ENCODE results near the gene USP36.

DNA sequence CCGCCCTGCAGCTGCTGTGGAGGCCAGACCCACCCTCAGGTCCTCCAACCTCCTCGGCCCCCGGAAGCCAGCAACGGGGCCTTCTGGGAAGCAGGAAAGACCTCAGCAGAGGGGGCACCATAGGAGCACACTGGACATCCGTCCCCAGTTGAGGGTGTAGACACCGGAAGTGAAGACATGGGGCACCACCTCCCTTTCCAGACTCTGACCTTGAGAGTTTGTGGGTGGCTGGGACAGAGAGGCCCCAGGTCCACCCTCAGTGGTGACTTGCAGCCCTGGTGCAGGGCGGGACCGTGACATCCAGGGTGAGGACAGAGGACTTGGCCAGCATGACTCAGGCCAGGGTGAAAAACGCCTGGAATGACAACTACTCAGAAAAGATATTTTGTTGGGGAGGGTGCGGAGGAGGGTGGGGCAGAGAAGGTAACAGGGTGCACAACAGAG is 42.5 kb upstream of the USP36 start:
- no peak for TF ChIP-seq E2F5 (CRISPR knock-in tag; IDR thresholded peaks at IDR 0.05)
- TF ChIP-seq, protein P1, sequence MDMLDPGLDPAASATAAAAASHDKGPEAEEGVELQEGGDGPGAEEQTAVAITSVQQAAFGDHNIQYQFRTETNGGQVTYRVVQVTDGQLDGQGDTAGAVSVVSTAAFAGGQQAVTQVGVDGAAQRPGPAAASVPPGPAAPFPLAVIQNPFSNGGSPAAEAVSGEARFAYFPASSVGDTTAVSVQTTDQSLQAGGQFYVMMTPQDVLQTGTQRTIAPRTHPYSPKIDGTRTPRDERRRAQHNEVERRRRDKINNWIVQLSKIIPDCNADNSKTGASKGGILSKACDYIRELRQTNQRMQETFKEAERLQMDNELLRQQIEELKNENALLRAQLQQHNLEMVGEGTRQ (CRISPR knock-in tag; IDR thresholded peaks at IDR 0.05): no peak
- TF ChIP-seq TP53 (CRISPR knock-in tag; IDR thresholded peaks at IDR 0.05): no peak
- TF ChIP-seq AR (CRISPR knock-in tag; IDR thresholded peaks at IDR 0.05): no peak
- TF ChIP-seq ZBTB43 (CRISPR knock-in tag; IDR thresholded peaks at IDR 0.05): no peak
- TF ChIP-seq, protein P2, sequence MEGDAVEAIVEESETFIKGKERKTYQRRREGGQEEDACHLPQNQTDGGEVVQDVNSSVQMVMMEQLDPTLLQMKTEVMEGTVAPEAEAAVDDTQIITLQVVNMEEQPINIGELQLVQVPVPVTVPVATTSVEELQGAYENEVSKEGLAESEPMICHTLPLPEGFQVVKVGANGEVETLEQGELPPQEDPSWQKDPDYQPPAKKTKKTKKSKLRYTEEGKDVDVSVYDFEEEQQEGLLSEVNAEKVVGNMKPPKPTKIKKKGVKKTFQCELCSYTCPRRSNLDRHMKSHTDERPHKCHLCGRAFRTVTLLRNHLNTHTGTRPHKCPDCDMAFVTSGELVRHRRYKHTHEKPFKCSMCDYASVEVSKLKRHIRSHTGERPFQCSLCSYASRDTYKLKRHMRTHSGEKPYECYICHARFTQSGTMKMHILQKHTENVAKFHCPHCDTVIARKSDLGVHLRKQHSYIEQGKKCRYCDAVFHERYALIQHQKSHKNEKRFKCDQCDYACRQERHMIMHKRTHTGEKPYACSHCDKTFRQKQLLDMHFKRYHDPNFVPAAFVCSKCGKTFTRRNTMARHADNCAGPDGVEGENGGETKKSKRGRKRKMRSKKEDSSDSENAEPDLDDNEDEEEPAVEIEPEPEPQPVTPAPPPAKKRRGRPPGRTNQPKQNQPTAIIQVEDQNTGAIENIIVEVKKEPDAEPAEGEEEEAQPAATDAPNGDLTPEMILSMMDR (IDR thresholded peaks at IDR 0.05): no peak
- TF ChIP-seq FOXK1 (CRISPR knock-in tag; IDR thresholded peaks at IDR 0.05): no peak
- no peak for TF ChIP-seq ELF4 (CRISPR knock-in tag; IDR thresholded peaks at IDR 0.05; ENCODE audit: low read depth)
- TF ChIP-seq, protein P3, sequence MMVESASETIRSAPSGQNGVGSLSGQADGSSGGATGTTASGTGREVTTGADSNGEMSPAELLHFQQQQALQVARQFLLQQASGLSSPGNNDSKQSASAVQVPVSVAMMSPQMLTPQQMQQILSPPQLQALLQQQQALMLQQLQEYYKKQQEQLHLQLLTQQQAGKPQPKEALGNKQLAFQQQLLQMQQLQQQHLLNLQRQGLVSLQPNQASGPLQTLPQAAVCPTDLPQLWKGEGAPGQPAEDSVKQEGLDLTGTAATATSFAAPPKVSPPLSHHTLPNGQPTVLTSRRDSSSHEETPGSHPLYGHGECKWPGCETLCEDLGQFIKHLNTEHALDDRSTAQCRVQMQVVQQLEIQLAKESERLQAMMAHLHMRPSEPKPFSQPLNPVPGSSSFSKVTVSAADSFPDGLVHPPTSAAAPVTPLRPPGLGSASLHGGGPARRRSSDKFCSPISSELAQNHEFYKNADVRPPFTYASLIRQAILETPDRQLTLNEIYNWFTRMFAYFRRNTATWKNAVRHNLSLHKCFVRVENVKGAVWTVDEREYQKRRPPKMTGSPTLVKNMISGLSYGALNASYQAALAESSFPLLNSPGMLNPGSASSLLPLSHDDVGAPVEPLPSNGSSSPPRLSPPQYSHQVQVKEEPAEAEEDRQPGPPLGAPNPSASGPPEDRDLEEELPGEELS (CRISPR knock-in tag; IDR thresholded peaks at IDR 0.05): no peak
- no peak for TF ChIP-seq PRRX2 (CRISPR knock-in tag; IDR thresholded peaks at IDR 0.05)
- no peak for TF ChIP-seq NR1H2 (CRISPR knock-in tag; IDR thresholded peaks at IDR 0.05)
- TF ChIP-seq ZBTB21 (CRISPR knock-in tag; IDR thresholded peaks at IDR 0.05; ENCODE audit: borderline replicate concordance): no peak
- TF ChIP-seq ZNF121 (CRISPR knock-in tag; IDR thresholded peaks at IDR 0.05): no peak
- TF ChIP-seq JAZF1 (CRISPR knock-in tag; IDR thresholded peaks at IDR 0.05): no peak
